Peyer's patch (tissue), 4 donors: ENCODE measurements around the gene PRAC2. TPM values are rescaled to one million over a fixed set of nuclear protein-coding genes. Genes with fewer than 3 reads are reported as not detected.

Experiments used
- DNase-seq, 3 donors: peaks; one replicate each; pipeline ENCODE4 v3.0.0-alpha.2; 2017 to 2019
- H3K27ac ChIP-seq, 4 donors: fragments of 200-600 bp; sonication (generic); one replicate each; pipeline ENCODE4 v1.5.1; 2016 to 2019
- H3K27me3 ChIP-seq, 2 donors: fragments of 200-600 bp; sonication (generic); one replicate each; pipeline ENCODE4 v1.5.1; 2019
- H3K36me3 ChIP-seq, 3 donors: fragments of 200-600 bp; sonication (generic); one replicate each; pipeline ENCODE4 v1.5.1; 2016 to 2019
- H3K4me1 ChIP-seq, 4 donors: fragments of 200-600 bp; sonication (generic); one replicate each; pipeline ENCODE4 v1.5.1; 2016 to 2019
- H3K4me3 ChIP-seq, 4 donors: fragments of 200-600 bp; sonication (generic); 1 replicate in 3 of 4; 2 replicates in 1 of 4; pipeline ENCODE4 v1.5.1; 2016 to 2019; ENCODE audit warnings: mild to moderate bottlenecking in 1 of 4
- H3K9me3 ChIP-seq, 4 donors: fragments of 200-600 bp; sonication (generic); one replicate each; pipeline ENCODE4 v1.5.1; 2016 to 2019; ENCODE audit warnings: mild to moderate bottlenecking in 1 of 4
- CTCF ChIP-seq, 6 experiments: fragments of 450-650 bp in 4 of 6; fragments of 200-600 bp in 2 of 6; sonication (generic) in 1 of 6; IDR thresholded peaks; one replicate each; pipeline ENCODE4 v1.5.1; 2017 to 2019; ENCODE audit warnings: antibody characterized with exemption in 6 of 6, mild to moderate bottlenecking in 3 of 6, moderate library complexity in 1 of 6
- POLR2A ChIP-seq, 2 donors: fragments of 450-650 bp; IDR thresholded peaks; one replicate each; pipeline ENCODE4 v1.5.1; 2017; ENCODE audit warnings: antibody characterized with exemption in 2 of 2, mild to moderate bottlenecking in 2 of 2, moderate library complexity in 2 of 2
- total RNA-seq, 4 donors: library from RNA; depleted of rRNA; stranded (reverse); fragments of >200 nt; gene quantifications; one replicate each; pipeline ENCODE4 v1.1.0, GENCODE V29; 2016

The PRAC2 gene
- not detected for total RNA-seq

DNA sequence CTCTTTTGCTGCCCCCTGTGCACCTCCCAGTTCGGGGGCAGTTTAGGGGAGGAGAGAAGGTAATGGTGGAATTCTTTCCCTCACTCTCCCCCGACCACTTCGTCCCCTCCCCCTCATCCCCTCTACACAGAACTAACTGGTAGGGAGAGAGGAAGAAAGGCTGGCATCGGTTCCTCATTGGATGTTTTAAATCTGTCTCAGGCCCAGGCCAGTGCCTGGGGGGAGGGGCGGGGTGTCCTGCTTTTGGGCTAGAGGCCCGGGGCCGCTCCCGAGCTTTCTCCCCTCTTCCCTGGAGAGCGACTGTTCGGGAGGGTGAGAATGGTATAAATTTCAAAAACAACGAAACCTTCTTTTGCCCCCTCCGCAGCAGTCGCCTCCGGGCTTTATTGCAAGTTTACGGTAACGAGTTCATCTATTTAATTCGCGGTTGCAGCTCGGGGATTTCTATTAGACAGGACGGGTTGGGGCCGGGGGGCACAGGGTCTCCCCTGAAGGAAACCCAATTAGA lies at the start of gene PRAC2:
TSS of gene PRAC2 (plus strand) at position 271 of the 508 bp plus-strand sequence. CDS start 1,226 bp downstream, outside the sequence.
- H3K9me3 ChIP-seq, result peaks cover 0 to 9% (median 0%) of the 10 kb centered on the region in 4 donors
- peak within 1 kb of the TSS in 3 of 4 donors; percentile 6 to 36 (median 28) for H3K4me3 ChIP-seq
- TF ChIP-seq POLR2A (IDR thresholded peaks at IDR 0.05) (no peak), CTCF (IDR thresholded peaks at IDR 0.05) (no peak)
- no peaks in the 10 kb centered on the region for H3K36me3 ChIP-seq
- no peak within 1 kb of the TSS for H3K27ac ChIP-seq
- H3K4me1 ChIP-seq, result peaks cover 0 to 43% (median 11%) of the 10 kb centered on the region in 4 donors
- DNase-seq, result no peak
- peaks cover 0 to 94% of the 10 kb centered on the region in 2 donors for H3K27me3 ChIP-seq

- Histone ChIP-seq H3K27me3 (no peaks in the 10 kb centered on the region), H3K36me3 (no peaks in the 10 kb centered on the region), H3K4me1 (peaks cover 0 to 8% (median 2%) of the 10 kb centered on the region in 4 donors), H3K4me3 (no peak overlapping the region), H3K27ac (no peak overlapping the region), H3K9me3 (no peaks in the 10 kb centered on the region)
- no peak for TF ChIP-seq CTCF (IDR thresholded peaks at IDR 0.05)
- no peak for TF ChIP-seq POLR2A (IDR thresholded peaks at IDR 0.05)
- no peak for DNase-seq
These were observed 45.9 kb upstream of the PRAC2 start for GRCh38 chr17:48676963-48677558.

DNA sequence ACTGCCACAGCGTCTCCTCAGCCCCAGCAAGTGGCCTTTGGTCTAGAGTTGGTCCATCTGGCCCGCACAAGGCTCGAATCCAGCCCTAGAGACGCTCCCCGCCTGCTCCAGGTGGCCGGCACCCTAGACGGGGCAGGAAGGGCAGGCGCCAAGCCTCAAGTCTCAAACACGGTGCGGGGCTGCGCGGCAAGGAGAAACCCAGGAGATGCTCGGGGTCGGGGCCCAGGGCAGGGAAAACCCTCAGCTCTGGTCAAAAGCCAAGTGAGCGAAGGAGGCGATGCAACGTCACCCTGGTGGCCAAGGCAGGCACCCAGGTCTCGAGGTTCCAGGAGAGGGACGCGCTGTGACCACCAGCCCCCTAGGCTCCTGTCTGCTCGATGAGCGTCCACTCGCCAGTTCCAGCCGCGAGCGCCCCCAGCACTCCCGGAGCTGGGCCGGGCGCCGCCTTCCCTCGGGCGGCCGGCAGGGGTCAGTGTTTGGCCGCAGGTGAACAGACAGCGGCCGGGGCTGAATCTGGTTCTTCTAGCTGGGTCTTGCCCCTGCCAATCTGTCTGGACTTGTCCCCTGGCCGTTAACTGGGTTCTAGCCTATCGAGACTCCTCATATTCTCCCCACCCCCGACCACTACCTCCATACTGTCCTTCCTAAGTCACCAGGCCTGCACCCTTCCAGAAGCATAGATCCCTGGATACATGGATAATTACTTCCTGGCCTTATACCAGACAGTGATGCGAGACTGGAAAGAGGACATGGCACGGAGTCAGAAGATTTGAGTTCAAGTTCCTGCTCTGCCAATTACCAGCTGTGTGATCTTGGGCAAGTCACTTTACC lies 44.6 kb upstream of the PRAC2 start:
- Histone ChIP-seq H3K9me3 (no peaks in the 10 kb centered on the region), H3K36me3 (no peaks in the 10 kb centered on the region), H3K27me3 (no peaks in the 10 kb centered on the region), H3K4me1 (peaks cover 0 to 8% (median 2%) of the 10 kb centered on the region in 4 donors), H3K4me3 (no peak overlapping the region), H3K27ac (no peak overlapping the region)
- TF ChIP-seq CTCF (IDR thresholded peaks at IDR 0.05) (peak; percentile 56 to 95 (median 86)), POLR2A (IDR thresholded peaks at IDR 0.05) (no peak)
- peak; percentile 48 to 84 (median 81) for DNase-seq

- H3K27me3 ChIP-seq, result no peaks in the 10 kb centered on the region
- TF ChIP-seq CTCF (IDR thresholded peaks at IDR 0.05) (no peak), POLR2A (IDR thresholded peaks at IDR 0.05) (no peak)
These were observed 43.4 kb upstream of the PRAC2 start for GRCh38 chr17:48679385-48680096.

DNA sequence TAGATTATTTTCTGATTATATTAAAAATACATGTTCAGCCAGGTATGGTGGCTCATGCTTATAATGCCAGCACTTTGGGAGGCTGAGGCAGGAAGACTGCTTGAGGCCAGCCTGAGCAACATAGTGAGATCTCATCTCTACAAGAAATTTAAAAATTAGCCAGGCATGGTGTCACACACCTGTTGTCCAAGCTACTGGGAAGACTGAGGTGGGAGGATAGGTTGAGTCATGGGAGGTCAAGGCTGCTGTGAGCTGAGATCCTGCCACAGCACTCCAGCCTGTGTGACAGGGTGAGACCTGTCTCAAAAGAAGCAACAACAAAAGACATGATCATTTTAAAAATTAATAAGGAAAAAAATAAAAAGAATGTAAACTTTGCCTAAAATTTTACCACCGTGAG lies 41.4 kb upstream of the PRAC2 start:
- Histone ChIP-seq H3K9me3 (no peaks in the 10 kb centered on the region), H3K4me3 (no peak overlapping the region), H3K4me1 (peaks cover 0 to 8% (median 2%) of the 10 kb centered on the region in 4 donors), H3K36me3 (no peaks in the 10 kb centered on the region), H3K27me3 (no peaks in the 10 kb centered on the region), H3K27ac (no peak overlapping the region)
- TF ChIP-seq CTCF (IDR thresholded peaks at IDR 0.05) (no peak), POLR2A (IDR thresholded peaks at IDR 0.05) (no peak)
- DNase-seq, result no peak

More at GRCh38 chr17:48679385-48680096, 43.4 kb upstream of the PRAC2 start:
- no peak overlapping the region for H3K4me3 ChIP-seq
- H3K36me3 ChIP-seq, result no peaks in the 10 kb centered on the region
- no peak for DNase-seq
- peaks cover 0 to 8% (median 2%) of the 10 kb centered on the region in 4 donors for H3K4me1 ChIP-seq
- H3K27ac ChIP-seq, result no peak overlapping the region
- no peaks in the 10 kb centered on the region for H3K9me3 ChIP-seq
